T-helper 2 cell treated with Interferon-gamma antibody and Interleukin-4, amounts not matched to agents 5 μg/mL and 100 μg/mL, for 36 hours (primary cell): Measurements from ENCODE around the gene FOXN1.

Source experiments
- DNase-seq: peaks from one replicate; pipeline ENCODE4 v3.0.0; 2021; ENCODE audit warnings: low spot score
- H3K27ac Mint-ChIP-seq: one replicate; pipeline ENCODE4 v1.8.0; 2021; ENCODE audit warnings: mild to moderate bottlenecking, mixed read lengths
- H3K27me3 Mint-ChIP-seq: one replicate; pipeline ENCODE4 v1.8.0; 2021; ENCODE audit warnings: low read depth, mixed read lengths
- H3K36me3 Mint-ChIP-seq: one replicate; pipeline ENCODE4 v1.8.0; 2021; ENCODE audit warnings: low read depth, mixed read lengths
- H3K4me1 Mint-ChIP-seq: one replicate; pipeline ENCODE4 v1.8.0; 2021; ENCODE audit warnings: low read depth, mixed read lengths
- H3K4me3 Mint-ChIP-seq: one replicate; pipeline ENCODE4 v1.8.0; 2022; ENCODE audit warnings: mild to moderate bottlenecking, moderate library complexity, mixed read lengths
- H3K9me3 Mint-ChIP-seq: one replicate; pipeline ENCODE4 v1.8.0; 2021; ENCODE audit warnings: mixed read lengths

The FOXN1 gene

GRCh38 chr17:28500712-28501379 is 5.3 kb upstream of the FOXN1 start:
- H3K4me1 Mint-ChIP-seq, result no peaks in the 10 kb centered on the region
- no peak overlapping the region for H3K4me3 Mint-ChIP-seq
- no peak overlapping the region for H3K27ac Mint-ChIP-seq
- no peaks in the 10 kb centered on the region for H3K9me3 Mint-ChIP-seq
- no peaks in the 10 kb centered on the region for H3K36me3 Mint-ChIP-seq
- peaks cover 8% of the 10 kb centered on the region for H3K27me3 Mint-ChIP-seq
- DNase-seq, result no peak

GRCh38 chr17:28501421-28502284 is 4.5 kb upstream of the FOXN1 start:
- no peaks in the 10 kb centered on the region for H3K9me3 Mint-ChIP-seq
- no peak overlapping the region for H3K27ac Mint-ChIP-seq
- no peak for DNase-seq
- no peak overlapping the region for H3K4me3 Mint-ChIP-seq
- H3K27me3 Mint-ChIP-seq, result peaks cover 8% of the 10 kb centered on the region
- H3K4me1 Mint-ChIP-seq, result no peaks in the 10 kb centered on the region
- no peaks in the 10 kb centered on the region for H3K36me3 Mint-ChIP-seq

DNA sequence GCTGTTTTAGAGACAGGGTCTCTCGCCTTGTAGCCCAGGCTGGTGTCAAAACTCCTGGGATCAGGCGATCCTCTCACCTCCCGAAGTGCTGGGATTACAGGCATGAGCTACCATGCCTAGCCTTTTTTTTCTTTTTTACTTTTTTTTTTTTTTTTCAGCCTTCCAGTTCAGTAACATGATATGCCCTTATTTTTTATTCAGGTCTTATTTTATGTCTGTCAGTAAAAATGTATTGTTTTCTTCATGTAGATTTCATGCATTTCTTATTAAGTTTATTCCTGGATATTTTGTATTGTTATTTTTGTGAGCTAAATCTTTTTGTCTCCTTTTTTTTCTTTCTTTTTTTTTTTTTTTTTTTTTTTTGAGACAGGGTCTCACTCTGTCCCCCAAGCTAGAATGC is 2.7 kb upstream of the FOXN1 start:
- Mint-ChIP-seq H3K4me1 (no peaks in the 10 kb centered on the region), H3K4me3 (no peak overlapping the region), H3K36me3 (no peaks in the 10 kb centered on the region), H3K27ac (no peak overlapping the region), H3K27me3 (peaks cover 12% of the 10 kb centered on the region), H3K9me3 (no peaks in the 10 kb centered on the region)
- no peak for DNase-seq

DNA sequence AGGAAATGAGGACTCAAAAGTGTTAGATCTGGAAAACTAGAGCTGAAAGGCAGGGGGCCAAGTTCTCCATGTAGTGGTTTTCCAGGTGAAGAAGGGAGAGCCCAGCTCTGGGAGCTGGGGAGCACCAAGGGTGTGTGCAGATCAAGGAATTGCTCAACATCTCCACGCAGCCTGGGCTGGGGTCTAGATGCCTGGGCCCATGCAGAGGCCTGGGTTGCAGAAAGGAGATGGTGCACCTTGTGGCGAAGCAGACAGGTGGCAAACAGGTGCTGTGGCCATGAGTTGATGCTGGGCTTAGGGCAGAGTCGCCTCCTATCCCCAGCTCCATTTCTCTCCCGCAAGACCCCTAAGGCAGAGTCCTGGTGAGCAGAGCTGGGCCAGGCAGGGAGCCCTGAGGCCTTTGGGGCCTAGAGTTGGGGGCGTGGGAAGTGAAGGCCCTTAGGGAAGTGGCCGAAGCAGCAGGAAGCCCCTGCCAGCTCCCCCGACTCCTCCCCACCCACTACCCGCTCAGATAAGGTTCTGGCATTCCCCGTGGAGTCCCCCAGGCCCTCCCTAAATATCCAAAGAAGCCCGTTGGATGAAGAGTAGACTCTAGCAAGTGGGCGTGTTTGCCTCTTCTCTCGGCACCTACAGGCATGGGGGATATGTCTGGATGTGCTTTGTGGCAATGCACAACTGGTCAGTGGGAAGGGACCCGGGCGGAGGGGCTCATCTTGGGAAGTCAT is 777 bp downstream of the FOXN1 start:
- Mint-ChIP-seq H3K27ac (no peak overlapping the region), H3K27me3 (peaks cover 16% of the 10 kb centered on the region), H3K36me3 (no peaks in the 10 kb centered on the region), H3K4me1 (no peaks in the 10 kb centered on the region), H3K4me3 (no peak overlapping the region), H3K9me3 (no peaks in the 10 kb centered on the region)
- no peak for DNase-seq

GRCh38 chr17:28507567-28508203 is 1.5 kb downstream of the FOXN1 start:
- no peak overlapping the region for H3K4me3 Mint-ChIP-seq
- no peaks in the 10 kb centered on the region for H3K36me3 Mint-ChIP-seq
- no peaks in the 10 kb centered on the region for H3K4me1 Mint-ChIP-seq
- DNase-seq, result no peak
- no peak overlapping the region for H3K27ac Mint-ChIP-seq
- peaks cover 16% of the 10 kb centered on the region for H3K27me3 Mint-ChIP-seq
- no peaks in the 10 kb centered on the region for H3K9me3 Mint-ChIP-seq

GRCh38 chr17:28508211-28508724 is 2.1 kb downstream of the FOXN1 start:
- no peaks in the 10 kb centered on the region for H3K9me3 Mint-ChIP-seq
- H3K27me3 Mint-ChIP-seq, result peaks cover 16% of the 10 kb centered on the region
- H3K4me3 Mint-ChIP-seq, result no peak overlapping the region
- DNase-seq, result no peak
- no peaks in the 10 kb centered on the region for H3K36me3 Mint-ChIP-seq
- H3K4me1 Mint-ChIP-seq, result no peaks in the 10 kb centered on the region
- H3K27ac Mint-ChIP-seq, result no peak overlapping the region

DNA sequence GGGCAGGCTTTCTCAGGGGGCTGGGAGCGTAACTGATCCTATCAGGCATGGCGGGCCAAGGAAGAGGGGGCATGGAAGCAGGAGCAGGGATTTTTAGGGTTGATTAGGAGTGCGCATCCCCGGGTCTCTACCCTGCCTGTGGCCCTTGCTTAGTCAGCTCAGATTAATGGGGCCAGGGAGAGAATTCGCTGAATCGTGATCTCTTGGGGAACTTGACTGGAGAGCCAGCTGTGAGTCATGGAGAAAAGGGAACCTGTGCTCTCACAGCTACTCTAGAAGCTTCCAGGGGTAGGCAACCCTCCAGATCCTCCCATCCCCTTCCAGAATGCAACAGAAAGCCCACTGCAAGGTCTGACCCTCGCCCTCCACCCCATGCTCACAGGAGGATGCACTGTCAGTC is 3.6 kb downstream of the FOXN1 start:
- DNase-seq, result no peak
- no peak overlapping the region for H3K27ac Mint-ChIP-seq
- no peaks in the 10 kb centered on the region for H3K4me1 Mint-ChIP-seq
- H3K27me3 Mint-ChIP-seq, result peaks cover 10% of the 10 kb centered on the region
- H3K4me3 Mint-ChIP-seq, result no peak overlapping the region
- H3K9me3 Mint-ChIP-seq, result no peaks in the 10 kb centered on the region
- no peaks in the 10 kb centered on the region for H3K36me3 Mint-ChIP-seq

DNA sequence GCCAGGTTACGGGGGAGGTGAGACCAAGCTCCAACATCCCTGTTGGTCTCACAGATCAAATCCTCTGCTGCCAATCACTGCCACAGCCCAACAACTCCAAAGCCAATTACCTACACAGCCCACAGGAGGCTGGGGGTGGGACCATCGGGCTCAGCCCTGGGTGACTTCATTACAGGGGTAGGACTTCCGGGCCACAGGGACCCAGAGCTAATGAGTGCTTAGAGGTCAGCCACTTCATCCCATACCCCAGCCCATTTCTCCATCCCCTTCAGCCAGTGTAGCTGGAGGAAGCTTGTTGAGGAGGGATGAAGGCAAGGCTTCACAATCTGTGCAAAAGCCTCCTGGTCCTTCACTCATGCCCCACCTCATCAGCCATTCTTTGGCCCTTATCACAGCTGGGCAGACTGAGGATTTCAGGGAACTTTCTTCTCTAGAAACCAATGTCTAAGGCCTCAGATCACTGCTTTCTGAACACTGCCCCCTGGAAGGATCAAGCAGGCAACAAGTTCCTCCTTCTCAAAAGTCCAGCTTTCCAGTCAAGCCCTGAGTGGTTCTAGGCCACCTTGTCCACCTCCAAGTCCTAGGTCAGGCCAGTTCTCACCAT is 5.8 kb downstream of the FOXN1 start:
- no peak for DNase-seq
- Mint-ChIP-seq H3K4me3 (no peak overlapping the region), H3K9me3 (no peaks in the 10 kb centered on the region), H3K36me3 (no peaks in the 10 kb centered on the region), H3K27me3 (peaks cover 8% of the 10 kb centered on the region), H3K27ac (no peak overlapping the region), H3K4me1 (no peaks in the 10 kb centered on the region)

GRCh38 chr17:28513476-28513875 is 7.3 kb downstream of the FOXN1 start:
- no peaks in the 10 kb centered on the region for H3K4me1 Mint-ChIP-seq
- no peak for DNase-seq
- no peak overlapping the region for H3K4me3 Mint-ChIP-seq
- H3K9me3 Mint-ChIP-seq, result no peaks in the 10 kb centered on the region
- H3K36me3 Mint-ChIP-seq, result no peaks in the 10 kb centered on the region
- no peak overlapping the region for H3K27ac Mint-ChIP-seq
- H3K27me3 Mint-ChIP-seq, result peaks cover 4% of the 10 kb centered on the region

GRCh38 chr17:28514561-28515002 is 8.4 kb downstream of the FOXN1 start:
- Mint-ChIP-seq H3K9me3 (no peaks in the 10 kb centered on the region), H3K4me1 (no peaks in the 10 kb centered on the region), H3K27me3 (peaks cover 5% of the 10 kb centered on the region), H3K4me3 (no peak overlapping the region), H3K27ac (no peak overlapping the region), H3K36me3 (no peaks in the 10 kb centered on the region)
- no peak for DNase-seq

- no peak for DNase-seq
- Mint-ChIP-seq H3K9me3 (no peaks in the 10 kb centered on the region), H3K27me3 (peaks cover 5% of the 10 kb centered on the region), H3K4me1 (no peaks in the 10 kb centered on the region), H3K36me3 (no peaks in the 10 kb centered on the region), H3K4me3 (no peak overlapping the region), H3K27ac (no peak overlapping the region)
These were observed 9.4 kb downstream of the FOXN1 start for GRCh38 chr17:28515518-28515917.

- no peaks in the 10 kb centered on the region for H3K4me1 Mint-ChIP-seq
- no peak overlapping the region for H3K27ac Mint-ChIP-seq
- peaks cover 5% of the 10 kb centered on the region for H3K27me3 Mint-ChIP-seq
- H3K4me3 Mint-ChIP-seq, result no peak overlapping the region
- no peaks in the 10 kb centered on the region for H3K9me3 Mint-ChIP-seq
- H3K36me3 Mint-ChIP-seq, result no peaks in the 10 kb centered on the region
- DNase-seq, result no peak
These were observed 12.0 kb downstream of the FOXN1 start for GRCh38 chr17:28518132-28518531.

DNA sequence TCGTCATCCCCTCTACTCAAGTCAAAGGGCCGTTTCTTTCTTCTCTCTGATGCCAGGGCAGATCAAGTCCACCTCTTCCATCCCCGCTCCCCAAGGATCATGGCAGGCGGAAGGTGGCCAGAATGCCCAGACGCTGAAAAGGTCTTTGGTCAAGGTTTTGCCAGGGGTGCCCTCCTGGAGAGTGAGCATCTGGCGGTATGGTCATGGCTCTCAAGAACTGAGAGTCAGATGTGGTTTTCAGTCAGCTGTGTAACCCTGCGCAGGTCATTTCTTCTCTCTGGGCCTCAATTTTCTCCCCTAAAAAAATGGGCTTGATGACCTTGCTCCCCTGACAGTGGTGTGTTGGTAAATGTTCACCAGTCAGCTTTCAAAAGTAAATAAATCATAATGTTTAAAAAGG is 12.4 kb downstream of the FOXN1 start:
- Mint-ChIP-seq H3K27ac (no peak overlapping the region), H3K27me3 (peaks cover 5% of the 10 kb centered on the region), H3K9me3 (no peaks in the 10 kb centered on the region), H3K4me1 (no peaks in the 10 kb centered on the region), H3K36me3 (no peaks in the 10 kb centered on the region), H3K4me3 (no peak overlapping the region)
- no peak for DNase-seq
